DOHH2 (cell line): ENCODE data around the gene TMEM187.

Experiments used
- H3F3A ChIP-seq: fragments of 200-600 bp; sonication (generic), shearing (Covaris generic); 2 replicates; pipeline ENCODE4 v1.6.0; 2016; ENCODE audit warnings: antibody characterized with exemption, mild to moderate bottlenecking; ENCODE audit not compliant: control insufficient read depth, insufficient read depth
- H3K27ac ChIP-seq: fragments of 200-600 bp; sonication (generic); 2 replicates; pipeline ENCODE4 v1.5.1; 2014; ENCODE audit warnings: low read depth, mild to moderate bottlenecking, low read length, moderate library complexity
- H3K27me3 ChIP-seq: fragments of 200-600 bp; sonication (generic); 2 replicates; pipeline ENCODE4 v1.6.1; 2014; ENCODE audit warnings: mild to moderate bottlenecking, low read length, mixed read lengths; ENCODE audit not compliant: control insufficient read depth
- H3K36me3 ChIP-seq: fragments of 200-600 bp; sonication (generic); 2 replicates; pipeline ENCODE4 v1.6.1; 2014; ENCODE audit warnings: mild to moderate bottlenecking, low read length, moderate library complexity, mixed read lengths; ENCODE audit not compliant: control insufficient read depth
- H3K4me1 ChIP-seq: fragments of 200-600 bp; sonication (generic); 2 replicates; pipeline ENCODE4 v1.6.1; 2014; ENCODE audit warnings: mild to moderate bottlenecking, low read length, mixed read lengths; ENCODE audit not compliant: control insufficient read depth
- H3K4me2 ChIP-seq: fragments of 200-600 bp; sonication (generic); 2 replicates; pipeline ENCODE4 v1.6.0; 2014; ENCODE audit warnings: mild to moderate bottlenecking, low read length, moderate library complexity
- H3K4me3 ChIP-seq: fragments of 200-600 bp; sonication (generic); 2 replicates; pipeline ENCODE4 v1.5.1; 2014; ENCODE audit warnings: mild to moderate bottlenecking, low read length, mixed read lengths
- H3K79me2 ChIP-seq: fragments of 200-600 bp; sonication (generic); 2 replicates; pipeline ENCODE4 v1.6.1; 2014; ENCODE audit warnings: mild to moderate bottlenecking, low read length, mixed read lengths; ENCODE audit not compliant: control insufficient read depth
- H3K9me2 ChIP-seq: fragments of 200-600 bp; sonication (generic); replicated peaks from 2 replicates; pipeline ENCODE4 v1.6.1; 2014; ENCODE audit warnings: mild to moderate bottlenecking, low read length, mixed read lengths; ENCODE audit not compliant: control insufficient read depth
- H3K9me3 ChIP-seq: fragments of 200-600 bp; sonication (generic); 2 replicates; pipeline ENCODE4 v1.6.1; 2014; ENCODE audit warnings: antibody characterized with exemption, low read length, mixed read lengths; ENCODE audit not compliant: control insufficient read depth, insufficient read depth
- H4K20me1 ChIP-seq: fragments of 200-600 bp; sonication (generic); 2 replicates; pipeline ENCODE4 v1.6.0; 2014; ENCODE audit warnings: low read depth, mild to moderate bottlenecking, antibody characterized with exemption, low read length, moderate library complexity; ENCODE audit not compliant: control insufficient read depth, insufficient read depth
- CTCF ChIP-seq: fragments of 200-600 bp; sonication (generic); IDR thresholded peaks from one replicate; pipeline ENCODE4 v1.5.1; 2014; ENCODE audit warnings: antibody characterized with exemption, mild to moderate bottlenecking, low read depth, low read length; ENCODE audit not compliant: poor library complexity, severe bottlenecking
- EZH2phosphoT487 ChIP-seq: fragments of 200-600 bp; sonication (generic); IDR thresholded peaks from 2 replicates; pipeline ENCODE4 v1.6.1; 2017; ENCODE audit warnings: borderline replicate concordance, mild to moderate bottlenecking, antibody characterized with exemption, low read length, moderate library complexity, mixed read lengths

Gene TMEM187

GRCh38 chrX:153935326-153935851, 37.2 kb upstream of the TMEM187 start:
- Histone ChIP-seq H3F3A (no peaks in the 10 kb centered on the region), H4K20me1 (no peaks in the 10 kb centered on the region), H3K9me2 (no peaks in the 10 kb centered on the region), H3K4me3 (peak overlapping the region; percentile 79), H3K27ac (no peak overlapping the region), H3K9me3 (no peaks in the 10 kb centered on the region), H3K4me1 (peaks cover 11% of the 10 kb centered on the region), H3K4me2 (peak overlapping the region; percentile 84), H3K36me3 (peaks cover 31% of the 10 kb centered on the region), H3K27me3 (no peaks in the 10 kb centered on the region), H3K79me2 (peaks cover 29% of the 10 kb centered on the region)
- TF ChIP-seq EZH2phosphoT487 (no peak), CTCF (no peak)

- H3K27me3 ChIP-seq: no peaks in the 10 kb centered on the region
- H3K9me3 ChIP-seq: no peaks in the 10 kb centered on the region
- peaks cover 14% of the 10 kb centered on the region for H3K36me3 ChIP-seq
- H3K4me3 ChIP-seq: no peak overlapping the region
- peaks cover 27% of the 10 kb centered on the region for H3K79me2 ChIP-seq
- no peak overlapping the region for H3K27ac ChIP-seq
- H3F3A ChIP-seq: no peaks in the 10 kb centered on the region
- peaks cover 11% of the 10 kb centered on the region for H3K4me1 ChIP-seq
- TF ChIP-seq CTCF: no peak
- no peak for TF ChIP-seq EZH2phosphoT487
- no peaks in the 10 kb centered on the region for H3K9me2 ChIP-seq
- no peak overlapping the region for H3K4me2 ChIP-seq
- H4K20me1 ChIP-seq: no peaks in the 10 kb centered on the region
These were observed 35.5 kb upstream of the TMEM187 start for GRCh38 chrX:153937056-153937455.

- no peak overlapping the region for H3K4me2 ChIP-seq
- no peak for TF ChIP-seq CTCF
- TF ChIP-seq EZH2phosphoT487: no peak
- no peaks in the 10 kb centered on the region for H3K27me3 ChIP-seq
- H4K20me1 ChIP-seq: no peaks in the 10 kb centered on the region
- no peaks in the 10 kb centered on the region for H3K9me2 ChIP-seq
- H3K36me3 ChIP-seq: peaks cover 5% of the 10 kb centered on the region; the same call in 1 of the 2 replicates
- no peak overlapping the region for H3K27ac ChIP-seq
- no peaks in the 10 kb centered on the region for H3F3A ChIP-seq
- H3K79me2 ChIP-seq: peaks cover 21% of the 10 kb centered on the region
- H3K9me3 ChIP-seq: no peaks in the 10 kb centered on the region
- H3K4me3 ChIP-seq: no peak overlapping the region
- H3K4me1 ChIP-seq: peaks cover 11% of the 10 kb centered on the region
These were observed 34.2 kb upstream of the TMEM187 start for GRCh38 chrX:153938226-153938786.
